Measurements from ENCODE around the gene DCAF8. TPM values are rescaled to one million over a fixed set of nuclear protein-coding genes. Genes with fewer than 3 reads are reported as not detected.
A peak's percentile ranks its signal among the peaks of the same experiment; 100 is the strongest.

Gene DCAF8
- total and polyA plus RNA-seq, 2 of the 4 experiments (the other 2 are of a cell fraction) = 83.3 to 83.8 TPM

- dilution Hi-C loops (cut with HindIII; ENCODE audit: low sequenced_read_pairs, unreplicated experiment) = no loop called here
- H3K36me3 ChIP-seq (ENCODE audit: control insufficient read depth, insufficient read depth, low read length) = no peaks in the 10 kb centered on the region
- intact Hi-C loops (cut with micrococcal nuclease) = loop anchor here (5.0 kb wide), 1 partner anchor 53 kb away; no protein-coding TSS in a partner anchor
These were observed 67.7 kb downstream of the DCAF8 start for GRCh38 chr1:160194737-160195059.

More at GRCh38 chr1:160194737-160195059, 67.7 kb downstream of the DCAF8 start:
- peak overlapping the region; percentile 60 for H2BK5ac ChIP-seq (ENCODE audit: low read depth, low read length, poor library complexity, severe bottlenecking)
- H2AFZ ChIP-seq (replicated peaks; ENCODE audit: low read length, poor library complexity) = peak overlapping the region; percentile 35
- no peak for ATAC-seq (ENCODE audit: low read depth)
- 0 out of 2 replicates have a peak overlapping the region, but pooled peaks have one; percentile 9 for H2AK5ac ChIP-seq (ENCODE audit: low read depth, low read length)
- H3K14ac ChIP-seq (replicated peaks; ENCODE audit: low read depth, low read length) = no peak overlapping the region
- H3K4me2 ChIP-seq (ENCODE audit: low read depth, low read length) = no peak overlapping the region
- no peak overlapping the region for H2BK15ac ChIP-seq (ENCODE audit: low read depth, low read length)
- WGBS, 2 experiments (ENCODE audit: extremely low coverage in 2 of 2, insufficient read length in 1 of 2) = no CpG with 5 or more reads among the region's 2 CpGs
- no peak overlapping the region for H3K23ac ChIP-seq (ENCODE audit: low read depth, low read length)
- H3K9me1 ChIP-seq (ENCODE audit: insufficient read depth, low read length) = peaks cover 10% of the 10 kb centered on the region; the same call in 1 of the 2 replicates
- in situ Hi-C loops (cut with MboI; ENCODE audit: low sequenced_read_pairs) = loop anchor here (25.0 kb wide), 1 partner anchor 418 kb away; no protein-coding TSS in a partner anchor
- no peak overlapping the region for H2BK120ac ChIP-seq (ENCODE audit: low read depth, low read length)
- no peak overlapping the region for H4K8ac ChIP-seq (ENCODE audit: low read depth in 2 of 2, low read length in 2 of 2)
- H3K9ac ChIP-seq (ENCODE audit: low read depth, low read length) = no peak overlapping the region
- TF ChIP-seq CHD1 (IDR thresholded peaks at IDR 0.05; ENCODE audit: low read depth, low read length) = no peak
- no peak for TF ChIP-seq SMC3 (IDR thresholded peaks at IDR 0.05; ENCODE audit: low read depth, low read length)
- TF ChIP-seq MAFK (IDR thresholded peaks at IDR 0.05; ENCODE audit: low read depth, low read length) = no peak
- TF ChIP-seq USF2 (IDR thresholded peaks at IDR 0.05; ENCODE audit: low read depth, low read length) = no peak
- TF ChIP-seq RFX5 (IDR thresholded peaks at IDR 0.05; ENCODE audit: low read depth, low read length) = no peak
- TF ChIP-seq MAZ (IDR thresholded peaks at IDR 0.05; ENCODE audit: borderline replicate concordance, low read depth, low read length) = no peak
- no peak for TF ChIP-seq NFE2L2 (IDR thresholded peaks at IDR 0.05; ENCODE audit: low read depth, low read length)
- TF ChIP-seq RCOR1 (IDR thresholded peaks at IDR 0.05; ENCODE audit: insufficient replicate concordance, low read length) = no peak
- no peak for TF ChIP-seq RAD21 (IDR thresholded peaks at IDR 0.05; ENCODE audit: low read length)
- no peak for TF ChIP-seq FOS (IDR thresholded peaks at IDR 0.05; ENCODE audit: low read depth, low read length)
- TF ChIP-seq CEBPB (IDR thresholded peaks at IDR 0.05; ENCODE audit: low read depth, low read length) = no peak
- H4K20me1 ChIP-seq (ENCODE audit: insufficient read depth, low read length) = no peaks in the 10 kb centered on the region
- H3K27me3 ChIP-seq (ENCODE audit: control insufficient read depth, insufficient read depth, low read length) = peaks cover 3% of the 10 kb centered on the region; the same call in 1 of the 2 replicates
- ChIA-PET POLR2A (ENCODE audit: unreplicated experiment) (no interaction called here), CTCF (no interaction called here)
- H3K4ac ChIP-seq (ENCODE audit: low read depth, low read length) = no peak overlapping the region
- H3K4me1 ChIP-seq (ENCODE audit: control insufficient read depth, insufficient read depth, low read length) = peaks cover 4% of the 10 kb centered on the region
- H3K27ac ChIP-seq (ENCODE audit: insufficient read depth, low read length) = no peak overlapping the region
- H3K79me1 ChIP-seq (ENCODE audit: low read depth in 1 of 2, low read length in 2 of 2) = no peaks in the 10 kb centered on the region
- no peak overlapping the region for H3K18ac ChIP-seq (ENCODE audit: low read depth, low read length)
- no peak overlapping the region for H4K91ac ChIP-seq (ENCODE audit: insufficient read depth, low read depth, low read length)
- H3K56ac ChIP-seq (ENCODE audit: extremely low read depth, insufficient read depth, low read length) = no peak overlapping the region
- no peak overlapping the region for H2BK20ac ChIP-seq (ENCODE audit: low read depth, low read length)
- no peak for DNase-seq
- H3K4me3 ChIP-seq (ENCODE audit: insufficient read depth, low read depth, low read length) = no peak overlapping the region
- BruUV-seq (replicated peaks) = no TSS peak
- no peak overlapping the region for H4K5ac ChIP-seq (ENCODE audit: low read depth, low read length)
- H2AK9ac ChIP-seq (replicated peaks; ENCODE audit: low read depth, low read length, poor library complexity) = peak overlapping the region; percentile 57
- H3K9me3 ChIP-seq (ENCODE audit: control insufficient read depth, insufficient read depth, low read length) = no peaks in the 10 kb centered on the region

Data from IMR-90 (cell line).